Measurements from ENCODE around the gene DRD3.

GRCh38 chr3:114207768-114208167 lies 28.9 kb upstream of the DRD3 start:
- TF ChIP-seq POLR2AphosphoS5 (IDR thresholded peaks at IDR 0.05; ENCODE audit: low read depth, low read length): no peak
- TF ChIP-seq POLR2A (IDR thresholded peaks at IDR 0.05; ENCODE audit: low read depth, low read length): no peak
- no peak for TF ChIP-seq TAF1 (IDR thresholded peaks at IDR 0.05; ENCODE audit: low read depth, low read length)
- TF ChIP-seq SPI1 (IDR thresholded peaks at IDR 0.05; ENCODE audit: low read depth, low read length): peak; percentile 73
